ENCODE measurements around the gene PMF1.

The PMF1 gene

DNA sequence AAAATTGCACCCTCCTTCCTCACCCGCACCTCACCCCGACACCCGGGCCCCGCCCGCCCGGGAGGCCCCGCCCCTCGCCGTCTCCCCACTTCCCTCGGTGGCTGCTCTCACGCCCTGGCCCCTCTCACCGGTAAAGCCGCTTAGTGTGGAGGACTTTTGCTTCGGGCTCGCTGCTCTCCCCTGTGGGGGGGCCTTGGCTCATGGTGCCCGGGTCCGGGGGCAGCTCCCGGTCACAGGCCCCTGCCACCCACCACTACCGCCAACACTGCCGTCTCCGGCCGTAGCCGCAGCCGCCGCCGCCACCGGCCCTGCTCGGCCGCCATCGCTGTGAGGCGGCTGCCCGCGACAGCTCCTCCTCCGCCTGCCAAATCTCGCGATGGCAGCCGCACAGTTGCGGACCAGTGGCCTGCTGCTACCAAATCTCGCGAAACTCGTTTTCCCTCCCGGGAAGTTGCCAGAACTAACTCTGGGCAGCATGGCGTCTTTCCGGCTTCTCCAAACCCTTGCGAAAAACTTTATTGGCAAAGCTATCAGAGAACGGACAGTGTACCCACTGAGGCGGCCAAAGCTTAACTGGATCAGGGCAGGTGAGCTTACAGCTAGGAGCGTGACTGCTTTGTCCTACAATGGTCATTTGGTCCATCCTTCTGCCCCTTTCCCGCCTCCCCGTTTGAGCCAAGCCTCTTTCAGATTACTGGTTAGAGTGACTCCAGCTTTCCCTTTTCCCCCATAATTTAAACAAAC lies 69.8 kb downstream of the PMF1 start, which contains the start of gene SMG5:
TSS of gene SMG5 (minus strand) at position 347 of the 744 bp plus-strand sequence. CDS start at position 202, 145 bp downstream.
- no peak for TF ChIP-seq CTCF (IDR thresholded peaks at IDR 0.05; ENCODE audit: low read depth, low read length, missing control alignments)
- H3K4me3 ChIP-seq (ENCODE audit: low read depth, low read length) = peak within 1 kb of the TSS; percentile 88
- no peaks in the 10 kb centered on the region for H3K27me3 ChIP-seq (replicated peaks)
- in situ Hi-C loops (cut with HindIII; ENCODE audit: low pct_ligation_motif_present, low sequenced_read_pairs) = no loop called here
- peaks cover 4% of the 10 kb centered on the region for H3K36me3 ChIP-seq (replicated peaks)
- peak; percentile 97 for DNase-seq
- H3K27ac ChIP-seq = peak within 1 kb of the TSS; percentile 97

DNA sequence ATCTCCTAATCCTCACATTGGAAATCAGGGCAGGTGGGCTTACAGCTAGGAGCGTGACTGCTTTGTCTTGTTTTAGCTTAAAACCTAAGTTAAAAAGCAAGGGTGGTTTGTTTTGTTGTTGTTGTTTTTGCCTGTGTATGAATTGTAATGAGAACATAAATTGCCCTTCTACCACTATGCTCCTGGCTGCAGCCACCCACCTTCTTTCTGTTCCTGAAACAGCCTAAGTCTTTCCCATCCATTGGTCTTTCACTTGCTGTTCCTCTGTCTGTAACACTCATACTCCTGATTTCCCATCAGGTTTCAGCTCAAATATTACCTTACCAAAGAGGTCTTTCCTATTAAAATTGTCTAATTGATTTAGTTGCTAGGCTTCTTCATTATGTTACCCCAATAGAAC lies 70.7 kb downstream of the PMF1 start:
- in situ Hi-C loops (cut with HindIII; ENCODE audit: low pct_ligation_motif_present, low sequenced_read_pairs) = no loop called here
- Histone ChIP-seq H3K27me3 (replicated peaks) (no peaks in the 10 kb centered on the region), H3K36me3 (replicated peaks) (peaks cover 4% of the 10 kb centered on the region), H3K27ac (no peak overlapping the region), H3K4me3 (ENCODE audit: low read depth, low read length) (peak overlapping the region; percentile 88)
- no peak for DNase-seq
- no peak for TF ChIP-seq CTCF (IDR thresholded peaks at IDR 0.05; ENCODE audit: low read depth, low read length, missing control alignments)

- H3K36me3 ChIP-seq (replicated peaks) = peaks cover 5% of the 10 kb centered on the region
- H3K27ac ChIP-seq = peak within 1 kb of the TSS; percentile 97
- TF ChIP-seq CTCF (IDR thresholded peaks at IDR 0.05; ENCODE audit: low read depth, low read length, missing control alignments) = no peak
- in situ Hi-C loops (cut with HindIII; ENCODE audit: low pct_ligation_motif_present, low sequenced_read_pairs) = no loop called here
- peak within 1 kb of the TSS; percentile 88 for H3K4me3 ChIP-seq (ENCODE audit: low read depth, low read length)
- no peak for DNase-seq
- H3K27me3 ChIP-seq (replicated peaks) = no peaks in the 10 kb centered on the region
Measured at GRCh38 chr1:156284112-156284511, 71.3 kb downstream of the PMF1 start, which contains the start of gene TMEM79. Gene TMEM79 (plus strand): TSS chr1:156284325. CDS start chr1:156285227, 902 bp downstream.

DNA sequence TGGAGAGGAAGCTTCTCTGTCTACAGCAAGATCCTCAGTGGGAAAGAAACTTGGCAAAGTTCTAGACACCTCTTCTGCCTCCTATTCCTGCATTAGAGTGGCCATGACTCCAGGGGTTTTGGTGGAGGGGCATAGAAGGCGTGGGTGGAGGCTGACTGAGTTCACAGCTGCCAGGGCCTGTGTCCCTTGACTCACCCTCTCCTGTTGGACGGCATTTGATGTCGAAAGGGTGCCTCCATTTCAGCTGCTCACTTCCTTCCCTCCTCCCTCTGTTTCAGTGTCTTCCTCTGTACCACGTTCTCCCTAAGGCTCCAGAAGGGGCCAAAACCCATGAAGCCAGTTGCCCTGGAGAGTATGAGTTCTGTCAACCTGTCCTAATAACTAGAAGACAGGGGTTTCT lies 72.0 kb downstream of the PMF1 start:
- in situ Hi-C loops (cut with HindIII; ENCODE audit: low pct_ligation_motif_present, low sequenced_read_pairs) = no loop called here
- no peak for TF ChIP-seq CTCF (IDR thresholded peaks at IDR 0.05; ENCODE audit: low read depth, low read length, missing control alignments)
- H3K36me3 ChIP-seq (replicated peaks) = peaks cover 7% of the 10 kb centered on the region
- no peaks in the 10 kb centered on the region for H3K27me3 ChIP-seq (replicated peaks)
- H3K27ac ChIP-seq = no peak overlapping the region
- H3K4me3 ChIP-seq (ENCODE audit: low read depth, low read length) = no peak overlapping the region
- DNase-seq = no peak

DNA sequence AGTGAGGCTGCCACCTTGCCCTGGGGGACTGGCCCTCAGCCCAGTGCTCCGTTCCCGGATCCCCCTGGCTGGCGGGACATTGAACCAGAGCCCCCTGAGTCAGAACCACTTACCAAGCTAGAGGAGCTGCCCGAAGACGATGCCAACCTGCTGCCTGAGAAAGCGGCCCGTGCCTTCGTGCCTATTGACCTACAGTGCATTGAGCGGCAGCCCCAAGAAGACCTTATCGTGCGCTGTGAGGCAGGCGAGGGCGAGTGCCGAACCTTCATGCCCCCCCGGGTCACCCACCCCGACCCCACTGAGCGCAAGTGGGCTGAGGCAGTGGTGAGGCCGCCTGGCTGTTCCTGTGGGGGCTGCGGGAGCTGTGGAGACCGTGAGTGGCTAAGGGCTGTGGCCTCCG lies 72.6 kb downstream of the PMF1 start:
- no peak for TF ChIP-seq CTCF (IDR thresholded peaks at IDR 0.05; ENCODE audit: low read depth, low read length, missing control alignments)
- no peak overlapping the region for H3K27ac ChIP-seq
- DNase-seq = no peak

More for the DNA sequence above, 72.6 kb downstream of the PMF1 start:
- H3K4me3 ChIP-seq (ENCODE audit: low read depth, low read length) = no peak overlapping the region
- peaks cover 8% of the 10 kb centered on the region for H3K36me3 ChIP-seq (replicated peaks)
- in situ Hi-C loops (cut with HindIII; ENCODE audit: low pct_ligation_motif_present, low sequenced_read_pairs) = no loop called here
- H3K27me3 ChIP-seq (replicated peaks) = no peaks in the 10 kb centered on the region
